ENCODE results near the gene RTP5.

The RTP5 gene

GRCh38 chr2:241887806-241888522, 18.4 kb downstream of the RTP5 start:
- no peak for DNase-seq (ENCODE audit: low read depth)

GRCh38 chr2:241888641-241889040, 19.1 kb downstream of the RTP5 start:
- no peak for DNase-seq (ENCODE audit: low read depth)

DNA sequence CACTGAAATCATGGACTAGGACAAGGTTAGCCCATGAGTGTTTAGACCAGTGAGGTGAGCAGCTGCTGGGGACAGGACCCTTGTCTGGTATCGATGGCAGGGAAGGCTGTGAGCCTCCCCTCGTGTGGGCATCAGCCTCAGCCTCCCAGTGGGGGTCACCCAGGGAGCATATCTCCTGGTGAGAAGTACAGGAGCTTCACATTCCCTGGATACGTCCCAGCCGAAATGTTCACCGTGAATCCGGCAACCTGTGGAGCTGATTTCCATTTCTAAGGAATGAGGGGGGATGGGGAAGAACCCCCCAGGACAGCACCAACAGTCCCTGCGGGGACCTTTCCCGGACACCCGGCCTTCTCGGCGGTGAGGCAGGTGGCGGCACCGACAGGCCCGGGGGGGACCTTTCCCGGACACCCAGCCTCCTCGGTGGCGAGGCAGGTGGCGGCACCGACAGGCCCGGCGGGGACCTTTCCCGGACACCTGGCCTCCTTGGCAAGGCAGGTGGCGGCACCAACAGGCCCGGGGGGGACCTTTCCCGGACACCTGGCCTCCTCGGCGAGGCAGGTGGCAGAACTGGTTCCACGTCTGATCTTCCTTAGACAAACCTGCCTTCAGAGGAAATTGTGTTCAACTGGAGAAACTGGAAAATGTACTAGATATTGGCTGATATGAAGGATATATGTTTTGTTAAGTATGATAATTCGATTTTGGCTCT, 21.2 kb downstream of the RTP5 start:
- no peak for DNase-seq (ENCODE audit: low read depth)

GRCh38 chr2:241891315-241891987, 21.9 kb downstream of the RTP5 start:
- DNase-seq (ENCODE audit: low read depth) = no peak

GRCh38 chr2:241891988-241892298, 22.4 kb downstream of the RTP5 start:
- DNase-seq (ENCODE audit: low read depth) = no peak

DNA sequence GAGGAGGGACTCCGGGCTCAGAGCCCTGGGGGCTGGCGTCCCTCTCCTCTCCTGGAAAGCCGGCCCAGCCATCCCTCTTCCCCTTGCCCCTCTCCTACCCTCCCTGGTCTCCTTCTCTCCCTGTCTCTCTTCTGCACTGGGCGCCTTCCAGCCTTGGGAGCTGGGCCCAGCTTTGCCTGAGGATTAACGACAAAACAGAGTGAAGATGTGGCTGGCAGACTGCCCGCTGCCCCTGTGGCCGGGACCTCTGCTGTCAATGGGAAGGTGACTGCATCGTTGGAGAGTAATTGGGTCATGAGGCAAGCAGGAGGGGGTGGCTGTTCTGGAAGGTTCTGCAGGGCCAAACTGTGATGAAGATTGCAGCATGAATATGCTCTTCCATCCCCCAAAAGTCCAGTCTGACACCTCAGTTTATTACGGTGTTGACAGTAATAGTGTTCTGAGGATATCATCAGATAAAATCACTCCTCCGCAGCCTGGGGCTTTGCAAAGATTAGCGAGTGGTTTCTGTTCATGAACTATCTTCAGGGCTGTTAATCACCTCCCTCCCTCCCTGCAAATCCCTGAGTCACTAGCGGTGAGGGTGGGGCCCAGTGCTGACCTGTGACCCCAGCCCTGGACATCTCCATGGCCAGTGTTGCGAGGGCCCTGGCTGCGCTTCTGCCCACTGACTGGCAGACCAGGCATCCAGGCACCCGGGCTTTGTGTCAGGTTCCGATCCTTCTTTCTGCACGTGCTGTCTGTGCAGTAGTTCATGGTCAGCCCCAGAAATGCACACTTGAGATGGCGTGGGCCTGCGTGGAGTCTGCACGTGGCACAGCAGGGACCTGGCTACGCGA, 23.0 kb downstream of the RTP5 start:
- no peak for DNase-seq (ENCODE audit: low read depth)

DNA sequence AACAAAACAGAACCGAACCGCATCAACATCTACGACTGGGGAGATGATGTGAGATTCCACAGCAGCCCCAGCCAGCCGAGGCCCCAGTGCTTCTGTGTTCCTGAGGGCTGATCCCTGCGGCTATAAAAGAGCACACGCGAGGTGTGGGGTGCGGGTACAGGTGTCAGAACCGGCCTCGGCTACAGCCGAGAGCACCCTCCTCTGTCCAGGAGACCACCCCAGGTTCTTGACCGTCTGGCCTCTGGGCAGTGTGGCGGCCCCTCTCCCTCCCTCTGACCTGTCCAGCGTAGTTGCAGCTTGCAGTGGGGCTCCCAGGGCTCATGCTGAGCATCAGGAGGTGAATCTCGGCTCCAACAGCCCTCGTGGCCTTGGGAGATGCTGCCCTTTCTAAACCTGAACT, 23.7 kb downstream of the RTP5 start:
- no peak for DNase-seq (ENCODE audit: low read depth)

DNA sequence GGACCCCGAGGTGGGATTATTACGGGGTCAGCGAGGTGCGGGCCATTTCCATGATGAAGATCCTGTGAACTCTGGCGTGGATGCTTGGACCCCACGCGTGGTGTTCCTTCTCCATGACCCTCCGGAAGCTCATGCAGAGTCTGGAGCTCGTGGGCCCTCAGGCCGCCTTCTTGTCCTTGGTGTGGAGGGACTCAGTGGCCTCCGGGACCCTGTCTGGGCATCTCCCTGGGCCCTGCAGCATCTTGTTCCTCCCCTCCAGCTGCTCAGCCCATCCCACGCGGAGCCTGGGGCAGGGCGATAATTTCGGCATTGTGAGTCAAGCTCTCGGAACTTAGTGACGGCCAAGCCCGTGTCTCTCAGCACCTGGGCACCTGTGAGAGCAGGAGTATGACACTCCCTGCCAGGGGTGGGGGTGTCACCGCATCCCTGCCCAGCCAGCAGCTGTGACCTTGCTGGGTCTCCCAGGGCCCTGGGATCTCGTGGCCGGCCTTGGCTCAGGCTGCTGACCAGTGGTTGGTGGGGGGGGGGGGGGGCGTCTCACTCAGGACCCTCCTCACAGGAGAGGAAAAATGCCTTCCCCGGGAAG, 24.6 kb downstream of the RTP5 start:
- DNase-seq (ENCODE audit: low read depth) = no peak

DNA sequence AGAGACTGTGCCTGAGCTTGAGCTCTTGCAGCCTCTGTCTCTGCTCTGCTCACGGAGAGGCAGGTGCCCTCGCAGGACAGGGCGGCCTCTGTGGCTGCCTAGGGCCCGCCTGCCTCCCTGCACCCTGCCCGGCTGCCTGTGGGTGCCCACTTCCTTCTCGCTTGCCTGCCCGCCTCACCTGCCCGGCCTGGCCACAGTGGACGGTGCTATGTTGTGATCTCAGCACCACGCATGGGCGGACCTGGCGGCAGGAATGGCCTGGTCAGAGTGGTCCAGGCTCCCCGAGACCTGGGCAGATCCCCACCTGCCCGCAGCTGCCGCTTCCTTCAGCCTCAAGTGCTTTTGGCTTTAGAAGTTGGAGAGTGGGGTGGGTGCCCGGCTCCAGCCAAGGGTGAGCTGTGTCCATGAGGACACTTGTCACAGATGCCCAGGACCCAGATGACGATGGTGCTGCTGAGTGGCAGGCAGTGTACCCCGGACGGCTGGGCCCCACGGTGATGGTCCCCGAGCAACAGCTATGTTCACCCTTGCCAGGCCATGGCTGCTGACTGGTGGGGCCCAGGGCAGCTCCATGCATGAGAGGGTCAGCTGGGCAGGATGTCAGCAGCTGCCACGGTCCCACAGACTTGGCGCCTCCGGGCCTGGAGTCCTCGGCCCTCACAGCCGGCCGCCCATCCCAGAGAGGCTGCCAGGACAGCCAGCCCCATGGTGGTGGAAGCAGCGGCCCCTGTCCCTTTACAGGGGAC, 25.3 kb downstream of the RTP5 start:
- no peak for DNase-seq (ENCODE audit: low read depth)

- DNase-seq (ENCODE audit: low read depth) = no peak
These were observed 25.8 kb downstream of the RTP5 start for GRCh38 chr2:241895427-241895711.

DNA sequence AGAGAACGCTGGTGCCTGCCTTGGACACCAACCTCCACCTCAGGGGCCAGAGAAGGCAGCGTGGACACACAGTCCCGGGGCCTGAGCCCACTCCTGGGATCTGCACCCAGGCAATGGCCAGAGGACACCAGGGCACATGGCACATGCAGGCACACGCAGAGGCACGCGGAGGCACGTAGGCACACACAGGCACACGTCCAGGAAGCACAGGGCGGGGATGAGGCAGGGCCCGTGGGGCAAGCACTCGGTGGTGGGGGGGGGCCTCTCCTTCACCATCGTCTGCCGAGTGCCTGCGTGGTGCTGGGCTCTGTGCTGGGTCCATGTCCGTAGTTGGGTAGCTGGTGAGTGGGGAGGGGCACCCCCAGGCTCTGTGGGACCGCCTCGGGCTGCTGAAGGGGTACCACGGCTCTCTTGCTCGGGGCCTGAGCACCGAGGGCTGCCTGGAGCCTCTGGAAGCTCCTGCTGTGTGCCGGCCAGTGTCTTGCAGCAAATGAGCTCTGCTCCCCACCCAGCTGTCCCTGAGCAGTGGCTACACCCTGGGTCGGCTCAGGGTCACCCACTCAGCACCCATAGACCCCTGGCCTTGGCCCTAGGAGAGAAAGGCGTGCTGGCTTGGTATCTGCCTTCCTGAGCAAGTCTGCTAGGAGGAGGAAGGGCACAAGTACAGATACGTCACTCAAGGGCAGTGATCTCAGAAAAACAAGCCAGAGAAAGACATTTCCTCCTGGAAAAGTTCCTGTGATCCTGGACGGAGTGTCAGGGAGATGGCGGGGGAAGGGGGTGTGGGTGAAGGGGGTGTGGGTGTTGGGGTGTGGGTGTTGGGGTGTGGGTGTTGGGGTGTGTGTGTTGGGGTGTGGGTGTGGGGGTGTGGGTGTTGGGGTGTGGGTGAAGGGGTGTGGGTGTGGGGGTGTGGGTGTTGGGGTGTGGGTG, 26.4 kb downstream of the RTP5 start:
- DNase-seq (ENCODE audit: low read depth) = no peak

DNA sequence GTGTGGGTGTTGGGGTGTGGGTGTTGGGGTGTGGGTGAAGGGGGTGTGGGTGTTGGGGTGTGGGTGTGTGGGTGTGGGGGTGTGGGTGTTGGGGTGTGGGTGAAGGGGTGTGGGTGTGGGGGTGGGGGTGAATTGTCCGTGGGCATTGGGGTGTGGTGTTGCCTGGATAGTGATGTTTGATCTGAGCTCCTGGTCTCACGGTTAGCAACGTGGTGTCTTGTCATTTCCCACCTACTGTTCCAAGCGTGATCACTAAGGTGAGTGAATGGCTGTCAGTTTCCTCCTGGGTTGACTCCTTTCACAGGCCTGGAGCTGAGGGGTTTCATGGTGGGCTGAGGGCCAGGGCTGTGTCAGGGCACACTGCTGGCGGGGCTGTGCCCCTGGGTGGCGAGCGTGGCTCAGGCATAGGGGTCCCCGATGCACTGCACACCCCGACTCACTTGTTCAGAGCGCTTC, 27.2 kb downstream of the RTP5 start:
- no peak for DNase-seq (ENCODE audit: low read depth)

DNA sequence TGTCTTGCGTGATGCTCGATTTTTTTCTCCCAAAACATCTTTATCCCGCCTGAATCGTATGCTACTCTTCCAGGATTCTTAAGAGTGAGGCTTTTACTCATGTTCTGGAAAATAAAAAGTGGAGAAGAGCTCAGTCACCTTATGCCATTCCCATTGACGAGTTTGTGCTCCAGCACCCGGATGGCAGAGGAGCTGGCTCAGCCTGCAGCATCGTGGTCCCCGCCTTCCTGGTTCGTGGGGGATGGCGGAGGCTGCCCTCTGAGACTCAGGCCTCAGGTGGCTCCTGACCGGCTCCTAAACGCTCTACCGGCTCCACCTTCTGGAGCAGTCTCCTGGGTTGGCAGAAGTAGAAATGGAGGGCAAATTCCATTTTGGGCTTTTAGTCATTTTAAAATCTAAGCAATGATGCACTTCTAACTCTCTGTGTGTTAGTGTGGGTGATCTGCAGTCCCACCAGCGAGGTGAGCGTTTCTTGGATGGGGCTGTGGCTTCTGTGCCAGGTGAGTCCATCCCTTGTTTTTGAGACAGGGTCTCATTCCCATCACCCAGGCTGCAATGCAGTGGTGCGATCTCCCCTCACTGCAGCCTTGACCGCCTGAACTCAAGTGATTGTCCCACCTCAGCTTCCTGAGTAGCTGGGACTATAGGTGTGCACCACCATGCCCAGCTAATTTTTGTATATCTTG, 27.8 kb downstream of the RTP5 start:
- no peak for DNase-seq (ENCODE audit: low read depth)

- no peak for DNase-seq (ENCODE audit: low read depth)
These were observed 29.1 kb downstream of the RTP5 start for GRCh38 chr2:241898463-241899270.

- DNase-seq (ENCODE audit: low read depth) = no peak
These were observed 30.9 kb downstream of the RTP5 start for GRCh38 chr2:241900251-241901017.

DNA sequence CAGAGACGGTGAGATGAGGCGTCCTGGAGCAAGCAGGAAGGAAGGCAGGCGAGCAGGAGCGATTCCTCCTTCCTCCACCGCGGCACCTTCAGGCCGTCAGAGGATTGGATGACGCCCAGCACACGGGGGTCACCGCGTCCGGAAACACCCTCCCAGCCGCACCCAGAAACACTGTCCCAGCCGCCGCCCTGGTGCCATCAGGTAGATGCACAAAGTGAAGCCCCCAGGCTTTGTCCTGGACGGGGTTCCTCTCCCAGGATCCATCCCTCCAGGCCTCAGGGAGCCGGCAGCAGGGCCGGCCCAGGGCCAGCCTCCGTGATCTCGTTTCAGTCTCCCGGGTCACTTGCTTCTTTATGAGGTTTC, 31.5 kb downstream of the RTP5 start:
- DNase-seq (ENCODE audit: low read depth) = no peak

GRCh38 chr2:241901500-241902351, 32.2 kb downstream of the RTP5 start:
- no peak for DNase-seq (ENCODE audit: low read depth)
